Nephron (organoid): ENCODE results near the gene FNDC3B.

Experiments
- H3K27ac Mint-ChIP-seq, 3 experiments: 2 replicates each; pipeline ENCODE4 v1.8.0; 2020; ENCODE audit warnings: mixed read lengths in 3 of 3, mild to moderate bottlenecking in 2 of 3, moderate library complexity in 1 of 3
- H3K27me3 Mint-ChIP-seq: 2 replicates; pipeline ENCODE4 v1.8.0; 2021; ENCODE audit warnings: low read depth, mild to moderate bottlenecking, moderate library complexity, mixed read lengths
- H3K36me3 Mint-ChIP-seq: 2 replicates; pipeline ENCODE4 v1.8.0; 2020; ENCODE audit warnings: low read depth, mixed read lengths
- H3K4me1 Mint-ChIP-seq: 2 replicates; pipeline ENCODE4 v1.8.0; 2020; ENCODE audit warnings: mixed read lengths
- H3K4me3 Mint-ChIP-seq, 3 experiments: 2 replicates each; pipeline ENCODE4 v1.8.0; 2020; ENCODE audit warnings: mild to moderate bottlenecking in 3 of 3, mixed read lengths in 3 of 3, moderate library complexity in 2 of 3
- H3K9me3 Mint-ChIP-seq: 2 replicates; pipeline ENCODE4 v1.8.0; 2020; ENCODE audit warnings: mixed read lengths
- CTCF ChIP-seq, 3 experiments: fragments of 200-600 bp; sonication (generic); IDR thresholded peaks; one replicate each; pipeline ENCODE4 v1.5.0; 2021; ENCODE audit warnings: antibody characterized with exemption in 3 of 3; ENCODE audit not compliant: unreplicated experiment in 3 of 3

FNDC3B gene

GRCh38 chr3:172438186-172438585 lies 398.8 kb downstream of the FNDC3B start:
- Mint-ChIP-seq H3K27ac (no peak overlapping the region), H3K36me3 (no peaks in the 10 kb centered on the region), H3K9me3 (peaks cover 9% of the 10 kb centered on the region), H3K4me1 (no peaks in the 10 kb centered on the region), H3K27me3 (peaks cover 27% of the 10 kb centered on the region), H3K4me3 (no peak overlapping the region)
- no peak for TF ChIP-seq CTCF (IDR thresholded peaks at IDR 0.05; ENCODE audit: unreplicated experiment in 3 of 3)

GRCh38 chr3:172441581-172441980 lies 402.2 kb downstream of the FNDC3B start:
- Mint-ChIP-seq H3K27ac (no peak overlapping the region), H3K4me1 (no peaks in the 10 kb centered on the region), H3K27me3 (peaks cover 57% of the 10 kb centered on the region), H3K4me3 (no peak overlapping the region), H3K36me3 (no peaks in the 10 kb centered on the region), H3K9me3 (no peaks in the 10 kb centered on the region)
- TF ChIP-seq CTCF (IDR thresholded peaks at IDR 0.05; ENCODE audit: unreplicated experiment in 3 of 3), result no peak

DNA sequence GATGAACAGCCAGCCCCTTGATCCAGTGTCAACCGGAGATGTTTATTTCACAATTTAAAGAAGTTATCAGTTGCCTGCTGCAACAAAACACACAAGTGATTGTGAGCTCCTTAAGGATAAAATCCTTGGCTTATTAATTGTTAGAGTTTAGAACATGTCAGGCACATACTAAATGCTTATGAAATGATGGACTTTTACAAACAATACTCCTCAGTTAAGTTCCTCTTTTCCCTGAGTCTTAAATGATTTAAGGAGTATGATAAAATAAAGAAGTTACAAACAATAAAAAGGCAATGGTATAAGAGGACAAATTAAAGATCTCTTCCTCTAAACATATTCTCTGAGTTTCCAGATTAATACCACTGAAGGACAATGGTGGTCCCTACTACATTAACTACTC lies 403.2 kb downstream of the FNDC3B start:
- H3K27ac Mint-ChIP-seq, result no peak overlapping the region
- H3K27me3 Mint-ChIP-seq, result peaks cover 67% of the 10 kb centered on the region
- TF ChIP-seq CTCF (IDR thresholded peaks at IDR 0.05; ENCODE audit: unreplicated experiment in 3 of 3), result no peak
- peaks cover 5% of the 10 kb centered on the region for H3K36me3 Mint-ChIP-seq
- peaks cover 5% of the 10 kb centered on the region for H3K9me3 Mint-ChIP-seq
- no peak overlapping the region for H3K4me3 Mint-ChIP-seq
- H3K4me1 Mint-ChIP-seq, result peaks cover 6% of the 10 kb centered on the region

DNA sequence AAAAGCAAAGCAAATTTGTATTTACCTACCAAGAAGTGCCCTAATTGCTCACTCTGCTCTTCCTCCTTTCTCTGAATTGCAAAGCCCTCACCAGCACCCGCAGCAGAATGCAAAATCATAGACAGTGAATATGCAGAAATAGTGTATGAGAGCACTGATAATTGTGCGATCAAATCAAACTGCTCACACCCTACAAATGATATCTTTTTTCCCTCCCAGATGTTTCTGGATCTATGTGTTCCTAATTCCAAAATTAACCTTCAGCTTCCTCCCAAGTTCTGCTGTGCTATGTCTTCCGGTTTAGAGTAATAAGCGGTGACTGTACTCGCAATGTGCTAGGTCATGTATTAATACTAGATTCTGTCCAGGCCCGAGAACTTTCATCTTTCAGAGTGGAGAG lies 405.4 kb downstream of the FNDC3B start:
- TF ChIP-seq CTCF (IDR thresholded peaks at IDR 0.05; ENCODE audit: unreplicated experiment in 3 of 3), result no peak
- Mint-ChIP-seq H3K27ac (no peak overlapping the region), H3K4me1 (peaks cover 15% of the 10 kb centered on the region), H3K27me3 (peaks cover 85% of the 10 kb centered on the region), H3K4me3 (no peak overlapping the region), H3K9me3 (peaks cover 10% of the 10 kb centered on the region), H3K36me3 (peaks cover 7% of the 10 kb centered on the region)

DNA sequence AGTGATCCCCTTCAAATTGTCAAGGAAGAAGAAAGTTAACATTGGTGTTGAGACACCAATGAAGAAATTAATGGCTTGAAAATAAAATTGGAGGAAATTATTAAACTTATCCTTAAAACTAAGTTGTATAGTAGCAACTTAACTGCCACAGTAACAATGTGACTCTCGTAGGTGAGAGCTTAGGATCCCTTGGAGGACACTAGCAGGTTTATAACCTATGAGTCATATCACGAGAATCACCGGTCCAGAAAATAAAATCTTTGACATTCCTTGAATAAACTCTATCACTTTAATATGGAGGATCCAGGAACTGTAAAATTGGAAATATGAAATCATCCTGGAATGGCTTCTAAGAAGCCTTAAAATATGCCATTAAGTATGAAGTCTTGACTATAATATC lies 406.8 kb downstream of the FNDC3B start:
- Mint-ChIP-seq H3K27ac (no peak overlapping the region), H3K27me3 (peaks cover 92% of the 10 kb centered on the region), H3K4me1 (peaks cover 15% of the 10 kb centered on the region), H3K4me3 (no peak overlapping the region), H3K9me3 (peaks cover 11% of the 10 kb centered on the region), H3K36me3 (peaks cover 7% of the 10 kb centered on the region)
- TF ChIP-seq CTCF (IDR thresholded peaks at IDR 0.05; ENCODE audit: unreplicated experiment in 3 of 3), result no peak
